Esophagus squamous epithelium (tissue), 4 donors: ENCODE results near the gene NDEL1.

Source experiments
- CTCF ChIP-seq, 6 experiments: fragments of 450-650 bp in 4 of 6; fragments of 200-600 bp in 2 of 6; sonication (generic) in 2 of 6; IDR thresholded peaks; one replicate each; pipeline ENCODE4 v1.5.1; 2016 to 2019; ENCODE audit warnings: antibody characterized with exemption in 6 of 6, mild to moderate bottlenecking in 4 of 6, moderate library complexity in 4 of 6
- POLR2A ChIP-seq, 4 donors: fragments of 450-650 bp; IDR thresholded peaks; one replicate each; pipeline ENCODE4 v1.6.1; 2017; ENCODE audit warnings: antibody characterized with exemption in 4 of 4, mild to moderate bottlenecking in 4 of 4, moderate library complexity in 3 of 4

GRCh38 chr17:8441690-8442089, 6.0 kb downstream of the NDEL1 start:
- no peak for TF ChIP-seq CTCF (IDR thresholded peaks at IDR 0.05)
- TF ChIP-seq POLR2A (IDR thresholded peaks at IDR 0.05), result no peak
